Loucy (cell line): Measurements from ENCODE around the gene FZD4.

Experiments used
- H2AFZ ChIP-seq: fragments of 200-600 bp; sonication (generic); 2 replicates; pipeline ENCODE4 v1.6.0; 2016; ENCODE audit warnings: antibody characterized with exemption, mild to moderate bottlenecking, low read length, moderate library complexity
- H3F3A ChIP-seq: fragments of 200-600 bp; 2 replicates; pipeline ENCODE4 v1.6.0; 2016; ENCODE audit warnings: antibody characterized with exemption, low read depth, mild to moderate bottlenecking
- H3K27me3 ChIP-seq: fragments of 200-600 bp; sonication (generic); 2 replicates; pipeline ENCODE4 v1.6.1; 2014; ENCODE audit warnings: low read length, mild to moderate bottlenecking; ENCODE audit not compliant: insufficient read depth, poor library complexity, severe bottlenecking
- H3K36me3 ChIP-seq: fragments of 200-600 bp; sonication (generic); 2 replicates; pipeline ENCODE4 v1.6.1; 2016; ENCODE audit warnings: low read length; ENCODE audit not compliant: insufficient read depth
- H3K4me1 ChIP-seq: fragments of 200-600 bp; sonication (generic); 2 replicates; pipeline ENCODE4 v1.5.1; 2014; ENCODE audit warnings: low read length, mild to moderate bottlenecking; ENCODE audit not compliant: insufficient read depth, poor library complexity, severe bottlenecking
- H3K4me2 ChIP-seq: fragments of 200-600 bp; sonication (generic); 2 replicates; pipeline ENCODE4 v1.6.0; 2014; ENCODE audit warnings: antibody characterized with exemption, low read length, low read depth, mild to moderate bottlenecking; ENCODE audit not compliant: poor library complexity, severe bottlenecking
- H3K4me3 ChIP-seq: fragments of 200-600 bp; sonication (generic); 2 replicates; pipeline ENCODE4 v1.5.1; 2014; ENCODE audit warnings: low read length, mild to moderate bottlenecking, mixed read lengths; ENCODE audit not compliant: poor library complexity, severe bottlenecking
- H3K79me2 ChIP-seq: fragments of 200-600 bp; sonication (generic); 2 replicates; pipeline ENCODE4 v1.6.1; 2014; ENCODE audit warnings: low read length; ENCODE audit not compliant: insufficient read depth
- H3K9ac ChIP-seq: fragments of 200-600 bp; sonication (generic); 2 replicates; pipeline ENCODE4 v1.6.0; 2014; ENCODE audit warnings: mild to moderate bottlenecking, low read depth, low read length, moderate library complexity; ENCODE audit not compliant: poor library complexity, severe bottlenecking
- H3K9me2 ChIP-seq: fragments of 200-600 bp; sonication (generic); replicated peaks from 2 replicates; pipeline ENCODE4 v1.6.1; 2016; ENCODE audit warnings: low read depth, low read length, mixed read lengths
- H3K9me3 ChIP-seq: fragments of 200-600 bp; sonication (generic); 2 replicates; pipeline ENCODE4 v1.6.1; 2014; ENCODE audit warnings: mild to moderate bottlenecking, antibody characterized with exemption, low read length, low read depth; ENCODE audit not compliant: insufficient read depth
- H4K20me1 ChIP-seq: fragments of 200-600 bp; sonication (generic); 2 replicates; pipeline ENCODE4 v1.6.0; 2014; ENCODE audit warnings: antibody characterized with exemption, low read length, mild to moderate bottlenecking; ENCODE audit not compliant: insufficient read depth, poor library complexity, severe bottlenecking
- EZH2phosphoT487 ChIP-seq: fragments of 200-600 bp; IDR thresholded peaks from 2 replicates; pipeline ENCODE4 v1.6.1; 2018; ENCODE audit warnings: antibody characterized with exemption, mild to moderate bottlenecking, moderate library complexity, borderline replicate concordance
- TF ChIP-seq, protein P1 (sequence below): fragments of 200-600 bp; sonication (generic); conservative IDR thresholded peaks from 2 replicates; pipeline ENCODE4 v1.5.1; 2014; ENCODE audit warnings: mild to moderate bottlenecking, antibody characterized with exemption, low read length

Gene FZD4

DNA sequence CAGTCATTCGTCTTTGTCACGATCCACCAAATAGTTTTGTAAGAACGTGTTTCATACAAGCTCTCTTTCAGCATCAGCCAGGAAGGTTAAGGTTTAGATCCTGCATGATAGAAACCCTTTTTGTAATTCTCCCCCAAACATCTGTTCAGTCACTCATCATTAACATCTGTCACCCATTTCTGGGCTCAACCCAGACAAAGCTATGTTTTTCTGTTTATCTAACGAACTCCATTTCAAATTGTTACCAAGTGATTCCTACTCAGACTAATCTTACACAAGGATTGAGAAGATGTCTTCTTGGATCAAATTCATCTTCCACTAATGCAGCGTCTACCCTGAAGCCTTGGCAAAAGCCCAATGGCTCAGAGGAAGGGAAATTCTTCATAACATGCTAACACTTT is 58.8 kb downstream of the FZD4 start:
- TF ChIP-seq EZH2phosphoT487, result no peak
- TF ChIP-seq, protein P1, sequence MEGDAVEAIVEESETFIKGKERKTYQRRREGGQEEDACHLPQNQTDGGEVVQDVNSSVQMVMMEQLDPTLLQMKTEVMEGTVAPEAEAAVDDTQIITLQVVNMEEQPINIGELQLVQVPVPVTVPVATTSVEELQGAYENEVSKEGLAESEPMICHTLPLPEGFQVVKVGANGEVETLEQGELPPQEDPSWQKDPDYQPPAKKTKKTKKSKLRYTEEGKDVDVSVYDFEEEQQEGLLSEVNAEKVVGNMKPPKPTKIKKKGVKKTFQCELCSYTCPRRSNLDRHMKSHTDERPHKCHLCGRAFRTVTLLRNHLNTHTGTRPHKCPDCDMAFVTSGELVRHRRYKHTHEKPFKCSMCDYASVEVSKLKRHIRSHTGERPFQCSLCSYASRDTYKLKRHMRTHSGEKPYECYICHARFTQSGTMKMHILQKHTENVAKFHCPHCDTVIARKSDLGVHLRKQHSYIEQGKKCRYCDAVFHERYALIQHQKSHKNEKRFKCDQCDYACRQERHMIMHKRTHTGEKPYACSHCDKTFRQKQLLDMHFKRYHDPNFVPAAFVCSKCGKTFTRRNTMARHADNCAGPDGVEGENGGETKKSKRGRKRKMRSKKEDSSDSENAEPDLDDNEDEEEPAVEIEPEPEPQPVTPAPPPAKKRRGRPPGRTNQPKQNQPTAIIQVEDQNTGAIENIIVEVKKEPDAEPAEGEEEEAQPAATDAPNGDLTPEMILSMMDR, result no peak
- no peaks in the 10 kb centered on the region for H4K20me1 ChIP-seq
- no peak overlapping the region for H2AFZ ChIP-seq
- no peaks in the 10 kb centered on the region for H3F3A ChIP-seq
- no peak overlapping the region for H3K4me2 ChIP-seq
- no peak overlapping the region for H3K9ac ChIP-seq
- H3K4me1 ChIP-seq, result no peaks in the 10 kb centered on the region
- H3K9me2 ChIP-seq, result no peaks in the 10 kb centered on the region
- H3K79me2 ChIP-seq, result no peaks in the 10 kb centered on the region
- no peaks in the 10 kb centered on the region for H3K9me3 ChIP-seq
- no peak overlapping the region for H3K4me3 ChIP-seq
- no peaks in the 10 kb centered on the region for H3K27me3 ChIP-seq
- H3K36me3 ChIP-seq, result no peaks in the 10 kb centered on the region
